Measurements from ENCODE around the gene SULT1C3. TPM values are rescaled to one million over a fixed set of nuclear protein-coding genes. Genes with fewer than 3 reads are reported as not detected.

SULT1C3 gene
- total and polyA plus RNA-seq, 2 donors (not counting 1 experiment from before 2014, with no cell fraction given), result not detected

DNA sequence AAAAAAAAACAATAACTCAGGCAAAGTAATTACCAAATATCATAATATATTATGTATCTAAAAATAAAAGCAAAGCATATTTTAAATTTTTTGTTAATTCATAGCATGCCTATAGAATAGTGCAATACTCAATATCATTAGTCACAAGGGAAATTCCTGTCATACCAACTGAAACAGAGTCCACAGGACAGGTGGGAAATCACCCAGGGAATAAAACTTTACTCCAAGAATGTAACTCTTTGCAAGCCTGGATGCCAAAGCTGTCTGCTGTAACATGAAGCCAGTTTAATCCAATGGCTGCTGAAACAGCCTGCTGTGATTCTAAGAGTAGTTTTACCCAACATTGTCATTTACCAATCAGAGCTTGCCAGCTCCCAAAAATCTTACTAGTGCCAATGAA, 40.0 kb upstream of the SULT1C3 start:
- no peaks in the 10 kb centered on the region for H3K4me1 Mint-ChIP-seq
- no peak overlapping the region for H3K4me3 Mint-ChIP-seq
- peaks cover under 1% of the 10 kb centered on the region for H3K27me3 Mint-ChIP-seq
- DNase-seq (no peak), ATAC-seq (ENCODE audit: low read depth) (no peak)
- H3K9me3 Mint-ChIP-seq (ENCODE audit: insufficient read depth), result peaks cover 10% of the 10 kb centered on the region
- ChIA-PET CTCF (no interaction called here), POLR2A (no interaction called here)
- H3K27ac Mint-ChIP-seq, result no peak overlapping the region
- no peak overlapping the region for H2AFZ ChIP-seq (ENCODE audit: insufficient read depth, low read depth, low read length, poor library complexity, severe bottlenecking)
- TF ChIP-seq, protein P1, sequence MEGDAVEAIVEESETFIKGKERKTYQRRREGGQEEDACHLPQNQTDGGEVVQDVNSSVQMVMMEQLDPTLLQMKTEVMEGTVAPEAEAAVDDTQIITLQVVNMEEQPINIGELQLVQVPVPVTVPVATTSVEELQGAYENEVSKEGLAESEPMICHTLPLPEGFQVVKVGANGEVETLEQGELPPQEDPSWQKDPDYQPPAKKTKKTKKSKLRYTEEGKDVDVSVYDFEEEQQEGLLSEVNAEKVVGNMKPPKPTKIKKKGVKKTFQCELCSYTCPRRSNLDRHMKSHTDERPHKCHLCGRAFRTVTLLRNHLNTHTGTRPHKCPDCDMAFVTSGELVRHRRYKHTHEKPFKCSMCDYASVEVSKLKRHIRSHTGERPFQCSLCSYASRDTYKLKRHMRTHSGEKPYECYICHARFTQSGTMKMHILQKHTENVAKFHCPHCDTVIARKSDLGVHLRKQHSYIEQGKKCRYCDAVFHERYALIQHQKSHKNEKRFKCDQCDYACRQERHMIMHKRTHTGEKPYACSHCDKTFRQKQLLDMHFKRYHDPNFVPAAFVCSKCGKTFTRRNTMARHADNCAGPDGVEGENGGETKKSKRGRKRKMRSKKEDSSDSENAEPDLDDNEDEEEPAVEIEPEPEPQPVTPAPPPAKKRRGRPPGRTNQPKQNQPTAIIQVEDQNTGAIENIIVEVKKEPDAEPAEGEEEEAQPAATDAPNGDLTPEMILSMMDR (IDR thresholded peaks at IDR 0.05), result no peak
- no peak for TF ChIP-seq EZH2 (IDR thresholded peaks at IDR 0.05; ENCODE audit: borderline replicate concordance, insufficient read depth, low read depth, low read length, poor library complexity, severe bottlenecking)
- H3K4me2 ChIP-seq (replicated peaks; ENCODE audit: low read depth, low read length, poor library complexity, severe bottlenecking), result no peak overlapping the region
- H3K9ac ChIP-seq (ENCODE audit: low read length), result no peak overlapping the region
- no peaks in the 10 kb centered on the region for H3K27me3 ChIP-seq (replicated peaks in 1 of 4; ENCODE audit: control extremely low read depth in 1 of 4, control insufficient read depth in 3 of 4, insufficient read depth in 4 of 4, low read length in 3 of 4)
- H4K20me1 ChIP-seq (ENCODE audit: control insufficient read depth, insufficient read depth, low read length, poor library complexity, severe bottlenecking), result no peaks in the 10 kb centered on the region
- intact Hi-C loops (cut with micrococcal nuclease), result no loop called here
- no peak overlapping the region for H3K4me3 ChIP-seq (ENCODE audit: control extremely low read depth in 1 of 5, extremely low read depth in 1 of 5, insufficient read depth in 1 of 5, low read depth in 2 of 5, low read length in 4 of 5)
- no peaks in the 10 kb centered on the region for H3K79me2 ChIP-seq (ENCODE audit: control insufficient read depth, insufficient read depth, low read length)
- H3K4me1 ChIP-seq (ENCODE audit: control insufficient read depth in 2 of 2, insufficient read depth in 2 of 2, low read length in 2 of 2), result no peaks in the 10 kb centered on the region
- peaks cover 0 to 9% (median 3%) of the 10 kb centered on the region in 3 donors for H3K9me3 ChIP-seq (ENCODE audit: control extremely low read depth in 1 of 3, control insufficient read depth in 2 of 3, insufficient read depth in 1 of 3, low read length in 2 of 3)
- no peaks in the 10 kb centered on the region for H3K36me3 ChIP-seq (replicated peaks in 1 of 2; ENCODE audit: control extremely low read depth in 1 of 2, control insufficient read depth in 1 of 2, extremely low read depth in 1 of 2, insufficient read depth in 2 of 2, low read length in 1 of 2)
- H3K27ac ChIP-seq (ENCODE audit: low read length in 2 of 2), result no peak overlapping the region

DNA sequence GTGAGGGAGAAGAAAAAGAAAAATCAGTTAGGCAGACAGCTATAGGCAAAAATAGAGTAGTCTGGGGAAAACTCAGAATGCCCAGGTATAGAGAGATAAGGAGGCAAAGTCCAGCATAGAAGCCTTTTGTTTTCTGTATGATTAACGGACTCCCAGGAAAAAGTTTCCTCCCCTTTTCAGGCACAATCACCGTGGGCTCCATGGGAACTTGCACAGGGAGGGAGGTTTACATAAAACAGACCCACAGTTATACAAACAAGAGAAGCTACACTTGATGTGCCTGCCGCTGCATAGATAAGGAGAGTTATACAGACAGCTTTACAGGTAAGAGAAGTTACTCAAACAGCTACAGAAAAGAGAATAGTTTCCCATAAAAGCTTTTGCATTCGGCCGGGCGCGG, 39.2 kb upstream of the SULT1C3 start:
- peaks cover 10% of the 10 kb centered on the region for H3K9me3 Mint-ChIP-seq (ENCODE audit: insufficient read depth)
- no peak overlapping the region for H3K27ac Mint-ChIP-seq
- POLR2A ChIA-PET, result no interaction called here

More for the DNA sequence above, 39.2 kb upstream of the SULT1C3 start:
- DNase-seq, result no peak
- TF ChIP-seq, protein P1 (IDR thresholded peaks at IDR 0.05), result no peak
- TF ChIP-seq EZH2 (IDR thresholded peaks at IDR 0.05; ENCODE audit: borderline replicate concordance, insufficient read depth, low read depth, low read length, poor library complexity, severe bottlenecking), result no peak
- H3K4me1 Mint-ChIP-seq, result no peaks in the 10 kb centered on the region
- CTCF ChIA-PET, result no interaction called here
- no peaks in the 10 kb centered on the region for H3K27me3 Mint-ChIP-seq
- WGBS (ENCODE audit: insufficient coverage), result no CpG with 5 or more reads among the region's 7 CpGs
- Histone ChIP-seq H4K20me1 (ENCODE audit: control insufficient read depth, insufficient read depth, low read length, poor library complexity, severe bottlenecking) (no peaks in the 10 kb centered on the region), H3K9ac (ENCODE audit: low read length) (no peak overlapping the region), H3K4me3 (ENCODE audit: control extremely low read depth in 1 of 5, extremely low read depth in 1 of 5, insufficient read depth in 1 of 5, low read depth in 2 of 5, low read length in 4 of 5) (no peak overlapping the region), H3K4me2 (replicated peaks; ENCODE audit: low read depth, low read length, poor library complexity, severe bottlenecking) (no peak overlapping the region), H3K27ac (ENCODE audit: low read length in 2 of 2) (no peak overlapping the region), H2AFZ (ENCODE audit: insufficient read depth, low read depth, low read length, poor library complexity, severe bottlenecking) (no peak overlapping the region), H3K27me3 (replicated peaks in 1 of 4; ENCODE audit: control extremely low read depth in 1 of 4, control insufficient read depth in 3 of 4, insufficient read depth in 4 of 4, low read length in 3 of 4) (no peaks in the 10 kb centered on the region), H3K79me2 (ENCODE audit: control insufficient read depth, insufficient read depth, low read length) (no peaks in the 10 kb centered on the region), H3K4me1 (ENCODE audit: control insufficient read depth in 2 of 2, insufficient read depth in 2 of 2, low read length in 2 of 2) (no peaks in the 10 kb centered on the region), H3K36me3 (replicated peaks in 1 of 2; ENCODE audit: control extremely low read depth in 1 of 2, control insufficient read depth in 1 of 2, extremely low read depth in 1 of 2, insufficient read depth in 2 of 2, low read length in 1 of 2) (no peaks in the 10 kb centered on the region), H3K9me3 (ENCODE audit: control extremely low read depth in 1 of 3, control insufficient read depth in 2 of 3, insufficient read depth in 1 of 3, low read length in 2 of 3) (peaks cover 0 to 9% (median 3%) of the 10 kb centered on the region in 3 donors)
- intact Hi-C loops (cut with micrococcal nuclease), result no loop called here
- H3K4me3 Mint-ChIP-seq, result no peak overlapping the region
- no peak for ATAC-seq (ENCODE audit: low read depth)
